Superior temporal gyrus (tissue), 1 donor: ENCODE measurements around the gene TSPEAR.

Experiments used
- DNase-seq: peaks from one replicate; pipeline ENCODE4 v3.0.0-alpha.2; 2016; ENCODE audit errors: extremely low spot score

Gene TSPEAR

DNA sequence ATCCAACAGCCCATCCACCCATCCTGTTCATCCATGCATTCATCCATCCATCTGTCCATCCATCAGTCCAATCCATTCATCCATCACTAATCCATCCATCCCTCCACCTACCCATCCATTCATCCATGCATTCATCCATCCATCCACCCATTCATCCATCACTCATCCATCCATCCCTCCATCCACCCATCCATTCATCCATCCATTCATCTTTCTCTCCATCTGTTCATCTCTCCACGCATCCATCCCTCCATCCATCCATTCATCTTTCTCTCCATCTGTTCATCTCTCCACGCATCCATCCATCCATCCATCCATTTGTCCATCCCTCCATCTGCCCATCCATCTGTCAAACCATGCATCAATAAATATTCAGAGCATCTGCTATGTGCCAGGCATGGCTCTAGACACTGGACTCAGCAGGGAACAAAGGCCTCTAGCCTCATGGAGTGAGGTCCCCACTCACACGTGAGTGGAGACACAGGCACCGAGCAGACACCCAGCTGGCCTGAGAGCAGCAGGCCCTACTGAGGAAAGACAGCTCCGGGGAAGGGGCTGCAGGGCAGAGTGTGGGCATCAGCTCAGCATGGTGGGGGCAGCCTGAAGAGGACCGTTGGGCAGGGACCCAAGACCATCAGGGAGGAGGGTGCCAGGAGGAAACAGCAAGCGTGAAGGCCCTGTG lies 181.0 kb downstream of the TSPEAR start:
- no peak for DNase-seq

DNA sequence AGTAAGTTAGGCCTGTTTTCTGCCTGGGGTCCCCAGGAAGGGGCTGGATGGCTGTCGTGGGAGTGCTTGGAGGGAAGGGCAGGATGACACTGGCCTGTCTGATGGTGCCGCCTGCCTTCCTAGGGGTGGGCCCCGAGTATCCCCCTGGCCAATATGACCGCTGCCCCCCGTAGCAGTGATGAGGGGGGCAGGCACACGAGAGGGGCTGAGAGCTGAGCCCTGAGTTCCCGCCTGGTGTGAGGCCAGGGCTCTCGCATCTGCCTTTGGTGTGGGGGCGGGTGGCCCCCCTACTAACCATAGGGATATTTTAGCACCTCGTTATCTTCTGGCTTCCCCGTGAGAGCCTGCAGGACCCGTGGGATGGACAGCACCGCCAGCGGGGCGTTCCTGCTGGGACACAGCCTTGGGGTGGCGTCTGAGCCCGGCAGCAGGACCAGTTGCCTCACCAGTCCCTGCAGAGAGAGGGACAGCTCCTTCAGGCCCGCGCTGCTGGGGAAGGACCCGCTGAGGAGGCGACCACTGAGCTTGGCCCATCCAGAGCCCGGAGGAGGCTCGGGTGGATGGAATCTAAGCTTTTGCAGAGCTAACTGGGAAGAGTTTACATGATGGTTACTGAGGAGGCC lies 181.8 kb downstream of the TSPEAR start:
- DNase-seq, result no peak

DNA sequence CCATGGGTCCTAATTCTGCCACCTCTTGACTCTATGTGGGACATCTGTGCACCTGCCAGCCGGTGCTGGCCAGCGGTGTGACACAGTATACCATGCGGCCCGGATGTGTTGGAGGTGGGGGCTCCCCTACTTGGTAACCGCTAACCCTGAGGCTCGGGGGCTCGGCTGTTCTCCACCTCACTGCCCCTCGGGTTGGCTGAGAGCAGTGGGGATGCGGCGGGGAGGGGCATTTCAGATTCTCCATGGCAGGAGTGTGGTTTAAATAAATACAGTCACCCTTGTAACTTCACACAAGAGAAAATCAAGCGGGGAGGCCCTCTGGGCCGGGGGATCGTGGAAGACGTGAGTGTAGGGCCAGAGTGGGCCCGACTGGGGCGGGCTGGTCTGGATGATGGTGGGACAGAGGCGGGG lies 182.4 kb downstream of the TSPEAR start:
- DNase-seq, result no peak

DNA sequence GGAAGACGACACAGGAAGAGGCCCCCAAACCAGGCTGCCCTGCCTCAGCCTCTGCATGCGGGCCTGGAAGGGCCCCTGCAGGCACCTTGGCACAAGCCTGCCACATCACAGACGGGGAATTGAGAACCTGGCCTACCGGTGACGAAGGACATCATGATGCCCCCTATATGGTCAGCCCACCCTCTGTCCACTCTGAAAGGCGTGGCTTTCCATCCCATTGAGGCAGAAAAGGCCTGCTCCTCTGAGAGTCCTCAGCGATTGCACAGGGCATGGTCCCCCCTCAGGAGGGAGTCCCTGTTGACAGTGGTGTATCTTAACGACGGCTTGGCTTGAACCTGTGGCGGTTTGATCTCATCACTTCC lies 182.8 kb downstream of the TSPEAR start:
- DNase-seq, result no peak

DNA sequence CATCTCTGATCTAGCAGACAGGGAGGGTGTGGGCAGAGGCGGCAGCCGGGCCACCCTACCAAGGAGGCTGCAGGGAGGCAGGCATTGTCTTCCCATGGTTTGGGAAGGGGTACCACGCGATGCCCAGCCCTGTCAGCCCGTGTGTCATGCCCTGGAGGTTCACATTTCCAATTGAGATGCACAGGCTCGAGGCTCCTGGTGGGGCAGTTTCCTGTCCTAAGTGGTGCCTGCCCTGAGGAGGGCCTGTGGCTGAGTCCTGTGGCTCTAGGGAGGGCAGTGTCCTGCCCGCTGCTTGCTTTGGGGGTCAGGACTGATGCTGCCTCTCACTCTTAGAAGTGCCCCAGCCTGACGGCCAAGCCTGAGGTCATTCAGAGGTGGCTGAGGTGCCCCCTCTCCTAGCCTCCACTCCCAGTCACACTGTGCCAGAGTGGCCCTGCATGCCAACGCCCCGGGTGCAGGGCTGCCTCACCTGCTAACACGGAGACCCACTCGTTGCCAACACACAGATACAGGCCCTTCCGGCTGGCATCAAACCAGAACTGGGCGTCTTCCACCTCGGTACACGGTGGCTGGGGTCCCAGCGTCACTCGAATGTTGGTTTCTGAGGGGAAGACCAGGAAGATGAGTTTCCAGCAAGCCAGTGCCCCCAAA lies 183.3 kb downstream of the TSPEAR start:
- DNase-seq, result no peak

DNA sequence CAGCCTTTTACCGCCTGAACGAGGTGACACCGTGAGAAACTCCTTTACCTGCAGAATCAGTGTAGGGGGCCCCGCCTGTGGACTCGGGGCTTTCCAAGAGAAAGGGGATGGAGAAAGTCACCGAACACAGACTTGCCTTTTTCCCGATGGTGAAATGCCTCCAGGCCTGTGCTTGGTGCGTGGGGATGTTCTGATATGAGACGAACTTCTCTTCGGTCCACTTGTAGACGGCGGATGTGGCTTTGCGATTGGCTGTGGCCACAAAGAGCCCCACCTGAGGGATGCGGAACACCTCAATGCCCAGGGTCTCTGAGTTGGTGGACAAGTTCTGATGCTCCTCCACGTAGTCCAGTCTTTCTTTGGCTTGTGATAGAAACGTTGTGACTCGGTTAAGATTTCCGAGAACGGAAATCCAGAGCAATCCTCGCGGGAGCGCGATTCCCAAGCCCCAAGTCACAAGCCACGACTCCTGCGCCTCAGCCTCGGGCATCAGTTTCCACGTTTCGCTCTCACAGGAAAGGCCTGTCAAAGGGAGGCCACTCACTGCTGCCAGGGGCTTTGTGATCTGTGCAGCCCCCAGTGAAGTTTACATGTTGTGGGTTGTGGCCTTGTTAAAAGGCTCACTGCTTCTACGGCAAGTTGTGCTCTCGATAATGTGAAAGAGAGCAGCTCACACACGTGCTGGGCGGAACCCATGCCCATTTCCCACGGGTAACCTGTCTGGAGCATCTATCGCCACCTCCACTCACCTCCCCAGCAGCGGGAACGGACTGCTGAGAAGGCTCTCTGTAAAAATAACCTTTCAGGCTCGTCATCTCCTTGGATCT lies 184.0 kb downstream of the TSPEAR start:
- no peak for DNase-seq

DNA sequence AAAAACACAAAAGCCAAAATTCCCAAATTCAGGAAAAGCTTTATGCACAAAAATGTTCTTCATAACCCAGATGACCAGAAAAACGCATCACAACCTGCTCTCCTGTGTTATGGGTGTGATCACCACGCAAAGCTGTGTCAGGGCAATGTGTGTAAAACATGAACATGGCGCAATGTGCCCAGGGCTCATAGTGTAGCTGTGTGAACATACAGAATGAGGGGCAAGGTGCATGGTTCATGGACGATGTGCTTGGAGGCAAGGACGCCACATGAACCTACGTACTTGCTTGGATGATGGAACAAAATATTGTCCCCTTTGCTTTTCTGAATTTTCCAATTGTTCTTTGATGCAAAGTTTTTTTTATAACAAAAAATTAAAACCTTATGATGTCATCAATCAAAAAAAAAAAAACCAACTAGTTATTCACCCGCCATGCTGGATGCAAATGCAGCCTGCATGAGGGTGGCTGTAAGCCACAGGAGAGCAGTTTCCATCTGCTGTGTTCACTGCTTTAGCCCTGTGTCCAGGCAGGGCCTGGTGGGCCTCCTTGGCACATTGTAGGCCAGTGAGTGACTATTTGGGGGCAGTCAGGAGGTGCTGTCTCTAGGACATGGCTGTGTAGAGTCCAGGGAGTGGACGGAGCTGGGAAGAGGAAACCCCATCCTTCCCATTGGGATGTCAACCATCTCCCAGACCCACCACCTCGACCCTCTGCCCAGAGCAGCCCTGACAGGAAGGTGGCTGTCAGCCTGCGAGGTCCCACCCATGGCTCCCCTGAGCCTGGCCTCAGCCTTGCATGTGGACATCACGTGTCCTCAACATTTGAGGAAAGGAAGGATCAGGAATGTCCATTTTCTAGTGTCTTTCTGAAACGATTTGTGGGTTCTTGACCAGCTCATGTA lies 185.0 kb downstream of the TSPEAR start:
- no peak for DNase-seq

DNA sequence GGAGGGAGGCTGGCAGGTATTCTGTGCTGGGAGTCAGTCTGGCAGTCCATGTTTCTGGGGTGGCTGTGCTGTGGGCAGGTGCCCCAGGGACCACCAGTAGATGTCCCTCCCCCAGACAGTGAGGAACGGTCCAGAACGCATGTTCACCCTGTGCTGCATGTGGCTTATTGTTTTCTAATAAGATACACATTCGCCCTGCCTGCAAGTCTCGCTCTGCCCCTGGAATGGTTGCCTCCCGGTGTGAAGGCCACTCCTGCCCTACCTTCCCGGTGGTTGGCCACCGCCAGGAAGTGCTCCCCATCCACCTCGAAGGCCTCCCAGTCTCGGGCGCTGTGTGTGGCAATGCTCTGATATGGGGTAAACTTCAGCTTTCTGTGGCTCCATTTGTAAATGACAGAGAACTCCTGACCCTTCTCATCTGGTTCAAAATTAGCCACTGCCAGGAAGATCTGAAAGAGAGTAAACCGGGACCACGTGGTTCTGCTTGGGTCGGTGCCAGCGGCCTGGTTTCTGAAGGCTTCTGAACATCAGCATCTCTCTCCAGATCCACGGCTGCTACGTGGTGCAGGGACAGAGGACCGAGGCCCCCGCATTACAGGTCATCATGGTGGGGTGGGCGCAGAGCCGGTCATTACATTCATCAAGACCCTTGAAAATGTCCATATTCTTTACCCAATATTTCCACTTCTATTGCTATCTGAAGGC lies 185.8 kb downstream of the TSPEAR start:
- DNase-seq, result no peak

DNA sequence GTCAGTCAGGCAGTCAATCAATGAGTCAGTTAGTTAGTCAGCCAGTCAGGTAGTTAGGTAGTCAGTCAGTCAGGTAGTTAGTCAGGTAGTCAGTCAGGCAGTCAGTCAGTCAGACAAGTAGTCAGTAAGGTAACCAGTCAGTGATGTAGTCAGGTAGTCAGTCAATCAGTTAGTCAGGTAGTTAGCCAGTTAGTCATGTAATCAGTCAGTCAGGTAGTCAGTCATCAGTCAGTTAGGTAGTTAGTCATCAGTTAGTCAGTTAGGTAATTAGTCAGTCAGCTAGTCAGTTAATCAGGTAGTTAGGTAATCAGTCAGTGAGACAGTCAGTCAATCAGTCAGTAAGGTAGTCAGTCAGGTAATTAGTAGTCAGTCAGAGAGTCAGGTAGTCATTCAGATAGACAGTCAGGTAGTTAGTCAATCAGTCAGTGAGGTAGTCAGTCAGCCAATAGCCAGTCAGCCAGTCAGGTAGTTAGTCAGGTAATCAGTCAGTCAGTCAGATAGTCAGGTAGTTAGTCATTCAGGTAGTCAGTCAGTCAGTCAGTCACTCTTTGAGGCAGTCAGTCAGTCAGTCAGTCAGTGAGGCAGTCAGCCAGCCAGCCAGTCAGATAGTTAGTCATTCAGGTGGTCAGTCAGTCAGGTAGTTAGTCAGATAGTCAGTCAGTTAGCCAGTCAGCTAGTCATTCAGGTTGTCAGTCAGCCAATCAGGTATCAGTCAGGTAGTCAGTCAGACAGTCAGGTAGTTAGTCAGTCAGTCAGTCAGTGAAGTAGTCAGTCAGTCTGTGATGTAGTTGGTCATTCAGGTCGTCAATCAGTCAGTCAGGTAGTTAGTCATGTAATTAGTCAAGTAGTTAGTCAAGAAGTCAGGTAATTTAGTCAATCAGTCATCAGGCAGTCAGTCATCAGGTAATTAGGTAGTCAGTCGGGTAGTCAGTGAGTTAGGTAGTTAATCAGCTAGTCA lies 186.7 kb downstream of the TSPEAR start:
- no peak for DNase-seq

DNA sequence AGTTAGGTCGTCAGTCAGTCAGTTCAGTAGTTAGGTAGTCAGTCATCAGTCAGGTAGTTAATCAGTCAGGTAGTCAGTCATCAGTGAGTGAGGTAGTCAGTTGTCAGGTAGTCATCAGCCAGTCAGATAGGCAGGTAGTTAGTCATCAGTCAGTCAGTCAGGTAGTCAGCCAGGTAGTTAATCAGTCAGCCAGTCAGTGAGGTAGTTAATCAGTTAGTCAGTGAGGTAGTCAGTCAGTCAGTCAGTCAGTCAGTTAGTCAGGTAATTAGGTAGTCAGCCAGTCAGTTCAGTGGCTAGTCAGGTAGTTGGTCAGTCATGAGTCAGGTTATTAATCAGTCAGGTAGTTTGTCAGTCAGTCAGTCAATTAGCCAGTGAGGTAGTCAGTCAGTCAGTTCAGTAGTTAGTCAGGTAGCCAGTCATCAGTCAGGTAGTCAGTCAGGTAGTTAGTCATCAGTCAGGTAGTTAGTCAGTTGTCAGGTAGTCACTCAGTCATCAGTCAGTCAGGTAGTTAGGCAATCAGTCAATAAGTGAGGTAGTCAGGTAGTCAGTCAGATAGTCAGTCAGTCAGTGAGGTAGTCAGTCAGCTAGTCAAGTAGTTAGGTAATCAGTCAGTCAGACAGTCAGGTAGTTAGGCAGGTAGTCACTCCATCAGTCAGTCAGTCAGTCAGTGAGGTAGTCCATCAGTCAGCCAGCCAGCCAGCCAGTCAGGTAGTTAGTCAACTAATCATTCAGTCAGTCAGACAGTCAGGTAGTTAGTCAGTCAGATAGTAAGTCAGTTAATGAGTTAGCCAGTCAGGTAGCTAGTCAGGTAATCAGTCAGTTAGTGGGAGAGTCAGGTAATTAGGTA lies 187.6 kb downstream of the TSPEAR start:
- no peak for DNase-seq

DNA sequence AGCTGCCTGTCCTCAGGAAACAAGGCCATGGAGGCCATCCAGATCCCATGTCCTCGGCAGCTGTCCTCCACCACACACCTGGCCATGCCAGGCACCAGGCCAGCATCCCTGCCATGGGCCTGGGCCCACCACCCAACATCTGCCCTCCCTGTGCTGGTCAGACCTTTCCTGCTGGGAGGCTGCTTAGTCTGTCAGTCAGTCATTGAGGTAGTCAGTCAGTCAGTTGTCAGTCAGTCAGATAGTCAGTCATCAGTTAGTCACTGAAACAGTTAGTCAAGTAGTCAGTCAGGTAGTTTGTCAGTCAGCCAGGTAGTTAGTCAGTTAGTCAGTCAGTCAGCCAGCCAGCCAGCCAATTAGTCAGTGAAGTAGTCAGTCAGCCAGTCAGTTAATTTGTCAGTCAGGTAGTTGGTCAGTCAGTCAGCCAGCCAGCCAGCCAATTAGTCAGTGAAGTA lies 188.6 kb downstream of the TSPEAR start:
- DNase-seq, result no peak

DNA sequence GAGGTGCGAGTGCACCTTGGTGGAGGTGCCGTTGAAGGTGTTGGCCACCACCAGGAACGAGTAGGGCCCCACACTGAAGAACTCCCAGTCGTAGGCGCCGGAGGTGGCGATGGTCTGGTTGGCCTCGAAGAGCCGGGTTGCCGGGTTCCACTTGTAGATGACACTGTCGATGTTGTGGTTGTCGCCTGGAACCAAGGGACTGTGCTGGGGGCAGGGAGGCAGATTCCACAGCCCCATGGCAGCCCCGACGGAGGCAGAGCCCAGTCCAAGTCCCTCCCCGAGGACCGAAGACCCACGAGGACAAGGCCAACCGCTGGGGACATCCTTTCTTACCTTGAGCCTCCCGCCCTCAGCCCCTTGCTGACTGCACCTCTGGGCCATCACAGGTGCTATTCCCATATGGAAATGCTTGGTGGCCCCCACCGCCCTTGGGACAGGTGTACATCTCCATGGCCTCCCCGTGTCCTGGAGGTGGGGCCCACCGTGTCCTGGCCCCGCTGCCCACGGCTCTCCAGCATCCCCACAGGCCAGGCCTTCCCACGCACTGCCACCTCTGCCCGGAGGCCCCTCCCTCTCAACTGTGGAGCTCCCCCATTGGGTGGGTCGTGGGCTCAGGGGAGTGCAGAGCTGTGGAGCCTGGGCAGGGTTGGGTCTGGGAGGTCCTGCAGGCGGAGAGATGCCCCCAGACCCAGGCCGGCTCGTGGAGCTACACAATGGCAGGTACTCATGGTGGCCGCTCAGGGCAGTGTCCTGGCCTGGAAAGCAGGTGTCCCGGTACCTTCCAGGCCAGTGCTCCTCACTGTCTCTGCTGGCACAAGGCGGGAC lies 189.2 kb downstream of the TSPEAR start:
- no peak for DNase-seq

DNA sequence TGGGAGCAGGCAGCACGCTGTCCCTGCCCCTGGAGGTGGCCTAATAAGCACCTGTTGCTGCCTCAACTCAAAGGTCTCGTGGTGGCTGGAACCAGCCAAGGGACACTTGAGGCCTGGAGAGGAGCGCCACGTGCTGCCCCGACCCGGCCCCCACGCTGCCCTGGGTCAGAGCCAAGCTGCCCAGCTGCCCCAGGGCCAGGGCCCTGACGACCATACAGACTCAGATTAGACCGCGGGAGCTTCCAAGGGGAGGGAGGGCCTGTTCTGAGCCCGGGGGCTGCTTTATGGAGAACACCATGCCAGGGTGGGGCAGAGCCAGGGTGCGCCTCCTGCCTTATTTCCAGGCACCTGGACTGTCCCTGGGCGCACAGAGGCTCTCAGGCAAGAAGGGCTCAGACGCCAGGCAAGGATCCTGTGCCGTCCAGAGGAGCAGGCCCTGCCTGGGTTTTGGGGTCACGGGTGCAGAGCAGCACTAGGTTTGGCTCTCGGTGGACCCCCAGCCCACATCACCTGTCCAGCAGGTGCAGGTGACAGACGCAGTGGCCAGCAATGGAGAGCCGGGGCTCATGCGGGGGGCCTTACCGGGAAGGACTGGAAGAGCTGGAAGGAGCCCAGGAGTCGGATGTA lies 190.0 kb downstream of the TSPEAR start:
- no peak for DNase-seq

DNA sequence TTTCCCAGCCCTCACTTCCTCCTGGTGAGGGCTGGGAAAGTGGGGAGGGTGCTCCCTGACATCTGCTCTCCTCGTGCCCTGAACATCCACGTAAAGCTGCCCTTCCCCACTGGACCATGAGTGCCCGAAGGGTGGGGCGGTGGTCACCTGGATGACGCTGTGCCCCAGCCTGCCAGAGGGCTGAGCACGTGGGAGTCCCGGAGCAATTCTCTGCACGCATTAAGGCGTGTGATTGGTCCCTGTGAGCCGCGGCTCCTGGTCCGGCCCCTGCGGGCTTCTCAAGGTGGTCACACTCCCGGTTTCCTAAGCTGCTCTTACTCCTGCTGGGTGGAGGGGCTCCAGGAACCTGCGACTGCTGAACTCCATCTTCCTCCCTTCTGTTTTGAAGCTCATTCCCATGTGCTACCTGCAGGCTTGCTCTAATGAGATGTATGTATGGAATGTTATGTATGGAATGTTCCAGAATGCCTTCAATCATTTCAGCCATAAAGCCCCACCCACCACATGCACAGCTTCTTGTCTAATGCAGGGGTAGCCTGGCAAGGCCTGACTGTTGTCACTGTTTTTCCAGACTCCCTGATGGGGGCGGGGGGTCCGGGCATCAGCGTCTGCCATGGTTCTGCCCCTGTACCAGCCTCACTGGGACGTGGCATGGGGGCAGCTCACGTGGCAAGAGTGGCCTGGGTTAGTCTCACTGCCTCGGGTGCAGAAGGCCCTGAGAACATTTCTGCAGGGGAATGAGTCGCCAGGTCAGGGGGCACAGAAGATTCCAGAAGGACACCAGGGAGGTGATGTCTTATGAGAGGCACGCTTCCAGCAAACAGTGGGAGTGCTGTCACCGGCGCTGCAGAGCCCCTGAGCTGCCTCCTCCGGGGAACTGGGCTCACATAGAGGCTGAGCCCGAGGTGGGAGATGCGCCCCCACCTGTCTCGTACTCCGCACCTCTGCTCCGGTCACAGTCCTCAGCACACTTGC lies 190.8 kb downstream of the TSPEAR start:
- DNase-seq, result no peak

DNA sequence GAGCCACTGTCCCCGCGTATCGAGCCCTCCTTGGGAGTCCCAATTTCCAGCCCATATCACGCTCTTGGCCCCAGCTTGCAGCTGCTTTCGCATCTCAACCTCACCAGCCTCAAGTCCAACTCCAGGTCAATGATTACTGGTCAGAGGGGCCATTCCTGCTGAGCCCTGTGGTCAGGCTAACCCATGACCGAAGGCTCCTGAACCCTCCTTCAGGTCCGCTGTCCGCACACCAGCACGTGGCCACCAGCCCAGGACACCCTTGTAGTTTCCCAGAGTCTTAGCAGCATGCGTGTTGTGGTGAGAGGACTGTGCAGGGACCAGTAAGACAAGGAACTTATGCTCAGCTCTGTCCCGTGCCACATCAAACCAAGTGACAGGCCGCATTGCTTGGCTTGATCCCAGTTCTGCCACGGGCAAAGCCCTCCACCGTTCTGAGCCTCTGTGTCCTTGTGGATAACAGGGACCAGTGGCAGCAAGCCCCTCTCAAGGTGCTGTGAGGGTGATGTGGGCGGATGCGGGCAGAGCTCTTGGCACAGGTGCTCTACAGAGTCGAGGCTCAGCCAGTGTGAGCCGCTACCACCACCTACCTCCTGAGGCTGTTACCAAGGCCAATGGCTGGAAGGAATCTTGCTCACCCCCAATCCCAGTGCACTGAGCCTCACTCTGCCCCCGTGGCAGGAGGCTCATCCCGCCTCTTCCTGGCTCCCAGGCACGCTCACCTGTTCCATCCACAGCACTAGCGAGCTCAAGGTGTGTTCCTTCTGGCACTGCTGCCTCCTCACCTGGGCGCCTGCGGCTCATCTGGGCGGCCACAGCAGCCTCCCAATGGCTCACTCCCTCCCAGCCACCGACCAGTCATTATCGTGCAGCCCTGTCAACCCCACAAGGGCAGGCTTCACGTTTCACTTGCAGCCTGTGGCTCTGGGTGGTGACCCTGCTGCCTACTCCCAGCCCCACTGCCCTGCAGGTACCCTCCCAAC lies 191.7 kb downstream of the TSPEAR start:
- DNase-seq, result no peak
